Transverse colon (tissue), 4 donors: ENCODE measurements around the gene OR10H1. TPM values are rescaled to one million over a fixed set of nuclear protein-coding genes. Genes with fewer than 3 reads are reported as not detected.

ENCODE experiments used
- DNase-seq: peaks from one replicate; pipeline ENCODE4 v3.0.0-alpha.2; 2019
- H3K27ac ChIP-seq, 4 donors: fragments of 200-600 bp; sonication (generic); 2 replicates each; pipeline ENCODE4 v1.5.1; 2016 to 2018; ENCODE audit warnings: inconsistent platforms in 4 of 4
- H3K27me3 ChIP-seq: fragments of 200-600 bp; sonication (generic); 2 replicates; pipeline ENCODE4 v1.5.1; 2017; ENCODE audit warnings: inconsistent platforms
- H3K36me3 ChIP-seq, 4 donors: fragments of 200-600 bp; sonication (generic); 2 replicates each; pipeline ENCODE4 v1.5.1; 2017 to 2019; ENCODE audit warnings: inconsistent platforms in 4 of 4
- H3K4me1 ChIP-seq, 4 donors: fragments of 200-600 bp; sonication (generic); 2 replicates each; pipeline ENCODE4 v1.5.1; 2017 to 2020; ENCODE audit warnings: inconsistent platforms in 4 of 4
- H3K4me3 ChIP-seq, 4 donors: fragments of 200-600 bp; sonication (generic); 1 replicate in 1 of 4; 2 replicates in 3 of 4; pipeline versions ENCODE4 v1.5.1 to v1.6.1; 2017 to 2019; ENCODE audit warnings: inconsistent platforms in 4 of 4
- H3K9me3 ChIP-seq, 2 donors: fragments of 200-600 bp; sonication (generic); 2 replicates each; pipeline ENCODE4 v1.5.1; 2017 to 2019; ENCODE audit warnings: inconsistent platforms in 2 of 2
- EP300 ChIP-seq: sonication (generic); formaldehyde crosslinking; IDR thresholded peaks from one replicate; pipeline ENCODE4 v1.6.1; 2017; ENCODE audit warnings: antibody characterized with exemption, low read depth
- POLR2A ChIP-seq: fragments of 450-650 bp; IDR thresholded peaks from one replicate; pipeline ENCODE4 v1.6.1; 2016; ENCODE audit warnings: antibody characterized with exemption, mild to moderate bottlenecking, moderate library complexity
- POLR2AphosphoS5 ChIP-seq, 3 donors: sonication (generic); formaldehyde crosslinking; IDR thresholded peaks; one replicate each; pipeline ENCODE4 v1.6.1; 2016; ENCODE audit warnings: antibody characterized with exemption in 3 of 3
- WGBS, 2 donors: methylation state at CpG; one replicate each; pipeline ENCODE4 v1.1.5; 2018; ENCODE audit warnings: low coverage in 1 of 2; 5-methylcytosine and 5-hydroxymethylcytosine counted together
- in situ Hi-C, 4 donors: fragments of 200-750 bp; cut with MboI; loops; one replicate each; pipeline versions ENCODE4 v1.15.0 to v1.15.1; 2017; ENCODE audit warnings: low sequenced_read_pairs in 3 of 4, low pct_ligation_motif_present in 1 of 4, low pct_unique_long_range_greater_than_20kb in 1 of 4
- intact Hi-C: fragments of 100-400 bp; cut with DNase I; formaldehyde crosslinking; loops from one replicate; pipeline ENCODE4 v1.15.1; 2023; ENCODE audit warnings: low total_unique reads
- total RNA-seq, 4 donors: library from RNA; depleted of rRNA; stranded (reverse); fragments of >200 nt; gene quantifications; one replicate each; pipeline ENCODE4 v1.1.0, GENCODE V29; 2016
- TF ChIP-seq, protein P1 (sequence below), 5 experiments: fragments of 200-600 bp in 3 of 5; fragments of 450-650 bp in 2 of 5; sonication (generic) in 3 of 5; IDR thresholded peaks; 1 replicate in 2 of 5; 2 replicates in 3 of 5; pipeline ENCODE4 v1.5.1; 2016 to 2017; ENCODE audit warnings: antibody characterized with exemption in 5 of 5, inconsistent platforms in 3 of 5, mild to moderate bottlenecking in 2 of 5, moderate library complexity in 1 of 5

OR10H1 gene
- total RNA-seq, 4 donors from 2014 or later, result not detected

DNA sequence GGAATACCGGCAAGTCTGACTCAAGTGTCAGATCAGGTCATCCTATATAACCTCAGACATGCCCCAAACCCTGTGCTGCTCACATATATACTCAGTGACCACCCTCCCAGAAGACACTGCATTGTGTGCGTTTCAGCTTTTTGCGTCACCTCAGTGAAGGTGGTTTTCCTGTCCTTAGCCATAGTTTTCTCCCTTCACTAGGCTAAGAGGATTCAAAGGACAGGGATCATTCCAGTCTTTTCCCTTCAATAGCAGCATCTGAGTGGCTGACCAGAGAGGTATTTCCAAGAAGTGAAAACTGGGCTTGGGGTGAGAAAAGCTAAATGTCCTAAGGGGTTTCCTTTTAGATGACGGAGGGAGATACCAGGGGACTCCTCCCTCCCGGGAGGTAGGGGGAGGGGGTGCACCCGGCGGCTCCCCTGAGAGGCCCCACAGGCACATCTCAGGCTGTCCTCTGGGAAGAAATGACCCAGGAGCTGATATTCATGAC lies 12.7 kb upstream of the OR10H1 start:
- DNase-seq, result no peak
- no peaks in the 10 kb centered on the region for H3K27me3 ChIP-seq
- WGBS, 2 donors, result 77 to 100% methylated on average over 2 to 7 of the region's 7 CpGs
- H3K9me3 ChIP-seq, result no peaks in the 10 kb centered on the region
- in situ Hi-C loops, result loop anchor here in 1 of 4 donors (25.0 kb wide), 1 partner anchor 359 kb away; the partner anchor contains the start of genes AP1M1 and FAM32A
- peaks cover 0 to 3% (median 0%) of the 10 kb centered on the region in 4 donors for H3K4me1 ChIP-seq
- H3K4me3 ChIP-seq, result no peak overlapping the region
- intact Hi-C loops, result no loop called here
- no peak overlapping the region for H3K27ac ChIP-seq
- H3K36me3 ChIP-seq, result no peaks in the 10 kb centered on the region
- TF ChIP-seq POLR2AphosphoS5 (IDR thresholded peaks at IDR 0.05) (no peak), EP300 (no peak), POLR2A (no peak)
- TF ChIP-seq, protein P1, sequence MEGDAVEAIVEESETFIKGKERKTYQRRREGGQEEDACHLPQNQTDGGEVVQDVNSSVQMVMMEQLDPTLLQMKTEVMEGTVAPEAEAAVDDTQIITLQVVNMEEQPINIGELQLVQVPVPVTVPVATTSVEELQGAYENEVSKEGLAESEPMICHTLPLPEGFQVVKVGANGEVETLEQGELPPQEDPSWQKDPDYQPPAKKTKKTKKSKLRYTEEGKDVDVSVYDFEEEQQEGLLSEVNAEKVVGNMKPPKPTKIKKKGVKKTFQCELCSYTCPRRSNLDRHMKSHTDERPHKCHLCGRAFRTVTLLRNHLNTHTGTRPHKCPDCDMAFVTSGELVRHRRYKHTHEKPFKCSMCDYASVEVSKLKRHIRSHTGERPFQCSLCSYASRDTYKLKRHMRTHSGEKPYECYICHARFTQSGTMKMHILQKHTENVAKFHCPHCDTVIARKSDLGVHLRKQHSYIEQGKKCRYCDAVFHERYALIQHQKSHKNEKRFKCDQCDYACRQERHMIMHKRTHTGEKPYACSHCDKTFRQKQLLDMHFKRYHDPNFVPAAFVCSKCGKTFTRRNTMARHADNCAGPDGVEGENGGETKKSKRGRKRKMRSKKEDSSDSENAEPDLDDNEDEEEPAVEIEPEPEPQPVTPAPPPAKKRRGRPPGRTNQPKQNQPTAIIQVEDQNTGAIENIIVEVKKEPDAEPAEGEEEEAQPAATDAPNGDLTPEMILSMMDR (IDR thresholded peaks at IDR 0.05), result no peak

DNA sequence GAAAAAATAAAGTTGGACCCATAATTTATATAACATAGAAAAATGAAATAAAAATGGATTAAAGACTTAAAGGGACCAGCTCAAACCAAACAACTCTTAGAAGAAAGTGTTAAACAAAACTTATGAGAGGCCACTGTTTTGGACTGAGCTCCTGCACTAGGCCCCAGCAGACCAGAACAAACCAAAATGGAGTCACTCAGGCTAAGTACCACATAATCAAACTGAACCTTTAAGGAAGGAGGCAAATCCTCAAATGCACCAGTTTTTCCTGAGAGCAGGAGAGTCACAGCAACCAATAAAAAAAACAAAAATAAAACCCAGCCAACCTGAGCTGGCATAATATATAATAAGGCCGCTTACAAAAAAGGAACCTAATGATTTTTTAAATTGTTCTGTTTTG lies 10.3 kb upstream of the OR10H1 start:
- Histone ChIP-seq H3K27me3 (no peaks in the 10 kb centered on the region), H3K36me3 (no peaks in the 10 kb centered on the region), H3K27ac (no peak overlapping the region), H3K4me3 (no peak overlapping the region), H3K4me1 (peaks cover 0 to 3% (median 0%) of the 10 kb centered on the region in 4 donors), H3K9me3 (no peaks in the 10 kb centered on the region)
- intact Hi-C loops, result no loop called here
- in situ Hi-C loops, result loop anchor here in 1 of 4 donors (25.0 kb wide), 1 partner anchor 362 kb away; the partner anchor contains the start of genes AP1M1 and FAM32A
- 17 to 93% methylated on average over 1 of the region's 1 CpG for WGBS, 2 donors
- DNase-seq, result no peak
- TF ChIP-seq POLR2A (no peak), POLR2AphosphoS5 (IDR thresholded peaks at IDR 0.05) (no peak), EP300 (no peak)
- TF ChIP-seq, protein P1 (IDR thresholded peaks at IDR 0.05), result no peak

DNA sequence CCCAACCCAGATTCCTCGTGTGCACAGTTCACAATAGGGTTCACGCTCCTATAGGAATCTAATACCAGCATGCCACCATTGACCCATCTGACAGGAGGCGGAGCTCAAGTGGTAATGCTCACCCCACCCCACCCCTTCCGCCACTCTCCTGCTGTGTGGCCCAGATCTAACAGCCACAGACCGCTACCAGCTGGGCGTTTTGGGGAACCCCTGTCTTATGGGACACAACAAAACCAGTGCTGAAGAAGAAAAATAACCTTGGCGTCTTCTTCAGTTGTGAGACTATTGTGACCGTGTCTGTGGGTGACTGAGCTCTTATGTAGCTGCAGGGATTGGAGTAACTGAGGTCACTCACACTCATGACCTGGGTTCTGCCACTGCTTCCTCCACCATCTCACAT lies 5.2 kb upstream of the OR10H1 start:
- no peak for DNase-seq
- Histone ChIP-seq H3K9me3 (no peaks in the 10 kb centered on the region), H3K27ac (no peak overlapping the region), H3K4me3 (no peak overlapping the region), H3K36me3 (no peaks in the 10 kb centered on the region), H3K27me3 (peaks cover 1% of the 10 kb centered on the region), H3K4me1 (no peaks in the 10 kb centered on the region)
- in situ Hi-C loops (loop anchor here in 2 of 4 donors (25.0 kb wide), 1 partner anchor 183 kb away; the partner anchor contains the start of gene CYP4F3 (in 2 of the 2)), intact Hi-C loops (no loop called here)
- no peak for TF ChIP-seq POLR2A
- no peak for TF ChIP-seq EP300
- TF ChIP-seq POLR2AphosphoS5 (IDR thresholded peaks at IDR 0.05), result no peak
- TF ChIP-seq, protein P1 (IDR thresholded peaks at IDR 0.05), result no peak
- WGBS, 2 donors, result 81% methylated on average over 8 of the region's 8 CpGs; no CpG with 5 or more reads in 1 of the 2 donors

DNA sequence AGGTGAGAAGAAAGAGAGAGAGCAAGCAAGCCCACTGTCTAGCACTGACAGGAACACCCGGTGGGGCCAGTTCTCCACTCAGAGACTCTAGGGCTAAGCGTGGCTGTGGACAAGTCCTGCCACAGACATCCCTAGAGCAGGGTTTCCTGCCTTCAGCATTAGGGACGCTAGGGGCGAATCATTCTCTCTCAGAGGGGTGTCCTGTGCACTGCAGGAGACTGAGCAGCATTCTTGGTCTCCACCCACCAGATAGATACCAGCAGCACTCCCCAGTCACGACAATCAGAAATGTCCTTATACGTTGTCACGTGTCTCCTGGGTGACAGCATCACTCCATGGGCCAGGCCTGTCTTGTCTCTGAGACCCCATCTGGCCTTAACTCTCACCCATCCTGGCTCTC lies 1.5 kb downstream of the OR10H1 start:
- TF ChIP-seq, protein P1 (IDR thresholded peaks at IDR 0.05), result no peak
- TF ChIP-seq POLR2AphosphoS5 (IDR thresholded peaks at IDR 0.05) (no peak), EP300 (no peak), POLR2A (no peak)
- Histone ChIP-seq H3K9me3 (no peaks in the 10 kb centered on the region), H3K4me3 (no peak overlapping the region), H3K36me3 (no peaks in the 10 kb centered on the region), H3K27me3 (peaks cover 44% of the 10 kb centered on the region), H3K27ac (no peak overlapping the region), H3K4me1 (peaks cover 0 to 2% (median 0%) of the 10 kb centered on the region in 4 donors)
- DNase-seq, result no peak
- in situ Hi-C loops, result loop anchor here in 2 of 4 donors (25.0 kb wide), 1 partner anchor 177 kb away; the partner anchor contains the start of gene CYP4F3 (in 2 of the 2)
- WGBS, 2 donors, result 50% methylated on average over 1 to 7 of the region's 7 CpGs
- intact Hi-C loops, result loop anchor here (2.0 kb wide), 1 partner anchor 185 kb away; no protein-coding TSS in a partner anchor
